ENCODE measurements around the gene DNAJC1.

Gene DNAJC1

GRCh38 chr10:21759232-21759631, 244.3 kb downstream of the DNAJC1 start:
- Histone ChIP-seq H3K27me3 (replicated peaks; ENCODE audit: control insufficient read depth, insufficient read depth, low read length) (no peaks in the 10 kb centered on the region), H3K36me3 (ENCODE audit: control insufficient read depth, insufficient read depth, low read length) (peaks cover 5% of the 10 kb centered on the region), H3K4me3 (replicated peaks; ENCODE audit: low read depth, low read length) (no peak overlapping the region)
- DNase-seq (ENCODE audit: extremely low read depth, insufficient read length) = no peak
- TF ChIP-seq CTCF (IDR thresholded peaks at IDR 0.05; ENCODE audit: insufficient read depth, low read length, poor library complexity, severe bottlenecking) = no peak

DNA sequence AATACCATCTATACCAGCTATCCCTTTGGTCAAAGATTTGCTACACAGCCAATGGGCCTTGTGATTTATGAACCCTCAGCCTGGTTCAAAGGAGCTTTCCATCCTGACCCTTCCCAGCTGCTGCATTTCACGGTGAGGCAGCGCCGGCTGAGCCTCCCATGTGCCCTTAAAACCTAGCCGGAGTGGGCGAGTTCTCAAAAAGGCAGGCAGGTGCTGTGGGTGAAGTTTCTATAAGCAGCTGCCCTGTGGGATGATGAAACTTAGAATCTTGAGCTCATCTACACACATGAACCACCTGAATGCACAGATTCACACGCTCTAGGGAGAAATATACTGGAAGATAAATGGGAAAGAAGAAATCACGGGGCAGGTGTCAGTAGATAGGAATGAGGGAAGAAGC, 244.8 kb downstream of the DNAJC1 start:
- peaks cover 5% of the 10 kb centered on the region for H3K36me3 ChIP-seq (ENCODE audit: control insufficient read depth, insufficient read depth, low read length)
- DNase-seq (ENCODE audit: extremely low read depth, insufficient read length) = no peak
- no peaks in the 10 kb centered on the region for H3K27me3 ChIP-seq (replicated peaks; ENCODE audit: control insufficient read depth, insufficient read depth, low read length)
- no peak for TF ChIP-seq CTCF (IDR thresholded peaks at IDR 0.05; ENCODE audit: insufficient read depth, low read length, poor library complexity, severe bottlenecking)
- no peak overlapping the region for H3K4me3 ChIP-seq (replicated peaks; ENCODE audit: low read depth, low read length)

- Histone ChIP-seq H3K36me3 (ENCODE audit: control insufficient read depth, insufficient read depth, low read length) (peaks cover 5% of the 10 kb centered on the region), H3K27me3 (replicated peaks; ENCODE audit: control insufficient read depth, insufficient read depth, low read length) (no peaks in the 10 kb centered on the region), H3K4me3 (replicated peaks; ENCODE audit: low read depth, low read length) (no peak overlapping the region)
- DNase-seq (ENCODE audit: extremely low read depth, insufficient read length) = no peak
- TF ChIP-seq CTCF (IDR thresholded peaks at IDR 0.05; ENCODE audit: insufficient read depth, low read length, poor library complexity, severe bottlenecking) = no peak
Measured at GRCh38 chr10:21758239-21758638, 245.3 kb downstream of the DNAJC1 start.

GRCh38 chr10:21757185-21757901, 246.2 kb downstream of the DNAJC1 start:
- no peak overlapping the region for H3K4me3 ChIP-seq (replicated peaks; ENCODE audit: low read depth, low read length)
- no peak for TF ChIP-seq CTCF (IDR thresholded peaks at IDR 0.05; ENCODE audit: insufficient read depth, low read length, poor library complexity, severe bottlenecking)
- peaks cover 5% of the 10 kb centered on the region for H3K36me3 ChIP-seq (ENCODE audit: control insufficient read depth, insufficient read depth, low read length)
- H3K27me3 ChIP-seq (replicated peaks; ENCODE audit: control insufficient read depth, insufficient read depth, low read length) = no peaks in the 10 kb centered on the region
- DNase-seq (ENCODE audit: extremely low read depth, insufficient read length) = no peak

GRCh38 chr10:21756707-21757106, 246.8 kb downstream of the DNAJC1 start:
- TF ChIP-seq CTCF (IDR thresholded peaks at IDR 0.05; ENCODE audit: insufficient read depth, low read length, poor library complexity, severe bottlenecking) = no peak
- H3K36me3 ChIP-seq (ENCODE audit: control insufficient read depth, insufficient read depth, low read length) = peaks cover 5% of the 10 kb centered on the region
- no peaks in the 10 kb centered on the region for H3K27me3 ChIP-seq (replicated peaks; ENCODE audit: control insufficient read depth, insufficient read depth, low read length)
- H3K4me3 ChIP-seq (replicated peaks; ENCODE audit: low read depth, low read length) = no peak overlapping the region
- DNase-seq (ENCODE audit: extremely low read depth, insufficient read length) = no peak

Measured in GM06990 (cell line).